HCT116 (cell line): Measurements from ENCODE around the gene BPIFA1. TPM values are rescaled to one million over a fixed set of nuclear protein-coding genes. Genes with fewer than 3 reads are reported as not detected.

Experiments
- ATAC-seq: fragments of 200-7000 bp; cut with Tn5 transposase; 2 replicates; pipeline ENCODE4 v1.9.1; 2020; ENCODE audit warnings: mild to moderate bottlenecking, moderate library complexity
- BruUV-seq: library from RNA; stranded (reverse); fragments of 400-500 nt; replicated peaks from 2 replicates; lab custom pipeline; 2021; lab: Mats Ljungman, UMichigan
- CTCF ChIA-PET: fragments of 300-600 bp; sonication (Branson Sonifier 250); formaldehyde crosslinking; loops from one replicate; lab custom pipeline; 2021; ENCODE audit warnings: antibody characterized with exemption; lab: Charles Lee
- POLR2A ChIA-PET: fragments of 300-600, 350-600 bp; sonication (Branson Sonifier 250); formaldehyde crosslinking; loops from one replicate; lab custom pipeline; 2021; ENCODE audit warnings: antibody characterized with exemption; lab: Charles Lee
- RAD21 ChIA-PET, 2 experiments: fragments of 300-600 bp; sonication (Branson Sonifier 250); formaldehyde crosslinking; loops; one replicate each; lab custom pipeline; 2023; ENCODE audit warnings: low total read pairs in 2 of 2; ENCODE audit not compliant: uncharacterized antibody in 2 of 2, unreplicated experiment in 2 of 2, low non-redundant PET in 1 of 2; lab: Charles Lee
- DNase-seq: peaks from one replicate; pipeline ENCODE4 v3.0.0-alpha.2; 2010; ENCODE audit warnings: low read depth, low spot score
- H2AFZ ChIP-seq: fragments of 200-600 bp; shearing (Covaris generic), sonication (generic); 2 replicates; pipeline ENCODE4 v1.6.1; 2017; ENCODE audit warnings: low read depth, mixed run types, mixed read lengths, antibody characterized with exemption, low read length; ENCODE audit not compliant: poor library complexity, severe bottlenecking
- H3K27ac ChIP-seq: 2 replicates; pipeline ENCODE4 v1.5.1; 2012; ENCODE audit warnings: low read depth, low read length
- H3K27me3 ChIP-seq: fragments of 200-600 bp; sonication (generic); 2 replicates; pipeline ENCODE4 v1.6.1; 2016; ENCODE audit warnings: mixed run types, low read length, mixed read lengths; ENCODE audit not compliant: insufficient read depth
- H3K36me3 ChIP-seq, 2 experiments: fragments of 200-500 bp in 1 of 2; fragments of 200-600 bp in 1 of 2; sonication (Bioruptor generic) in 1 of 2; sonication (generic) in 1 of 2; 2 replicates each; pipeline versions ENCODE4 v1.5.1 to v1.6.1; 2014 to 2016; ENCODE audit warnings: low read length in 2 of 2, inconsistent platforms in 1 of 2, mixed read lengths in 1 of 2, mixed run types in 1 of 2; ENCODE audit not compliant: insufficient read depth in 2 of 2, control insufficient read depth in 1 of 2
- H3K4me1 ChIP-seq, 2 experiments: fragments of 200-600 bp in 1 of 2; sonication (generic) in 1 of 2; 2 replicates each; pipeline versions ENCODE4 v1.5.1 to v1.6.1; 2012 to 2017; ENCODE audit warnings: low read length in 2 of 2, inconsistent platforms in 1 of 2, mild to moderate bottlenecking in 1 of 2, mixed read lengths in 1 of 2, mixed run types in 1 of 2, moderate library complexity in 1 of 2; ENCODE audit not compliant: insufficient read depth in 2 of 2, control insufficient read depth in 1 of 2
- H3K4me2 ChIP-seq: fragments of 200-600 bp; sonication (generic); 2 replicates; pipeline ENCODE4 v1.6.1; 2017; ENCODE audit warnings: mixed run types, low read length, mixed read lengths
- H3K4me3 ChIP-seq, 2 experiments: fragments of 200-600 bp in 1 of 2; sonication (generic) in 1 of 2; replicated peaks in 1 of 2; 2 replicates each; pipeline ENCODE4 v1.5.1; 2011 to 2016; ENCODE audit warnings: low read length in 2 of 2, control low read depth in 1 of 2, low read depth in 1 of 2, mild to moderate bottlenecking in 1 of 2, mixed read lengths in 1 of 2, mixed run types in 1 of 2
- H3K79me2 ChIP-seq: fragments of 200-600 bp; sonication (generic); 2 replicates; pipeline ENCODE4 v1.6.1; 2017; ENCODE audit warnings: mild to moderate bottlenecking, mixed run types, low read length, moderate library complexity, mixed read lengths; ENCODE audit not compliant: insufficient read depth
- H3K9ac ChIP-seq: fragments of 200-600 bp; sonication (generic); 2 replicates; pipeline ENCODE4 v1.6.1; 2016; ENCODE audit warnings: low read length, mixed read lengths
- H3K9me2 ChIP-seq: fragments of 200-600 bp; sonication (generic), shearing (Covaris generic); 2 replicates; pipeline ENCODE4 v1.6.1; 2017; ENCODE audit warnings: mixed run types, mild to moderate bottlenecking, moderate library complexity; ENCODE audit not compliant: insufficient read depth
- H3K9me3 ChIP-seq, 2 experiments: fragments of 200-500 bp in 1 of 2; fragments of 200-600 bp in 1 of 2; sonication (Bioruptor generic) in 1 of 2; sonication (generic) in 1 of 2; 2 replicates each; pipeline ENCODE4 v1.6.1; 2014 to 2017; ENCODE audit warnings: low read length in 2 of 2, mixed read lengths in 2 of 2, inconsistent platforms in 1 of 2, low read depth in 1 of 2, mild to moderate bottlenecking in 1 of 2, mixed run types in 1 of 2, moderate library complexity in 1 of 2; ENCODE audit not compliant: control insufficient read depth in 1 of 2, insufficient read depth in 1 of 2
- H4K20me1 ChIP-seq: fragments of 200-600 bp; sonication (generic), shearing (Covaris generic); 2 replicates; pipeline ENCODE4 v1.6.1; 2017; ENCODE audit warnings: mixed run types, mild to moderate bottlenecking, moderate library complexity; ENCODE audit not compliant: insufficient read depth
- CBX3 ChIP-seq: IDR thresholded peaks from 2 replicates; pipeline ENCODE4 v1.6.1; 2012; ENCODE audit warnings: low read depth
- CEBPB ChIP-seq: IDR thresholded peaks from 2 replicates; pipeline ENCODE4 v1.6.1; 2012; ENCODE audit warnings: low read depth
- EGR1 ChIP-seq: IDR thresholded peaks from 2 replicates; pipeline ENCODE4 v1.6.1; 2012; ENCODE audit warnings: low read depth
- EZH2 ChIP-seq: fragments of 200-600 bp; sonication (generic); IDR thresholded peaks from 2 replicates; pipeline ENCODE4 v1.6.1; 2017; ENCODE audit warnings: antibody characterized with exemption, mixed run types
- MAX ChIP-seq: IDR thresholded peaks from 2 replicates; pipeline ENCODE4 v1.6.1; 2012
- POLR2A ChIP-seq: IDR thresholded peaks from 2 replicates; pipeline ENCODE4 v1.7.0; 2011; ENCODE audit warnings: borderline replicate concordance; ENCODE audit not compliant: insufficient read depth, insufficient read length; ENCODE audit errors: extremely low read depth
- RAD21 ChIP-seq: IDR thresholded peaks from 2 replicates; pipeline ENCODE4 v1.6.1; 2012; ENCODE audit warnings: low read depth, mild to moderate bottlenecking
- REST ChIP-seq: IDR thresholded peaks from 2 replicates; pipeline ENCODE4 v1.6.1; 2012; ENCODE audit warnings: low read depth
- SIN3A ChIP-seq: IDR thresholded peaks from 2 replicates; pipeline ENCODE4 v1.6.1; 2012; ENCODE audit warnings: low read depth
- SP1 ChIP-seq: IDR thresholded peaks from 2 replicates; pipeline ENCODE4 v1.6.1; 2012; ENCODE audit warnings: low read depth
- SRF ChIP-seq: IDR thresholded peaks from 2 replicates; pipeline ENCODE4 v1.6.1; 2012; ENCODE audit warnings: low read depth
- TCF7L2 ChIP-seq: IDR thresholded peaks from 2 replicates; pipeline ENCODE4 v1.7.0; 2011; ENCODE audit warnings: borderline replicate concordance, inconsistent platforms; ENCODE audit not compliant: insufficient read depth, insufficient read length; ENCODE audit errors: extremely low read depth
- ZNF274 ChIP-seq: fragments of 200-500 bp; sonication (Bioruptor generic); IDR thresholded peaks from 2 replicates; pipeline ENCODE4 v1.6.1; 2014; ENCODE audit warnings: mild to moderate bottlenecking, low read depth, low read length, inconsistent platforms
- intact Hi-C: fragments of 100-400 bp; cut with micrococcal nuclease; formaldehyde crosslinking; loops from 2 replicates; pipeline ENCODE4 v1.10.0; 2022
- total RNA-seq: library from RNA; stranded (reverse); gene quantifications from one replicate; pipeline ENCODE4 v1.2.1, GENCODE V29; 2021; ENCODE audit not compliant: unreplicated experiment

BPIFA1 gene
- total RNA-seq, 1 experiment from 2014 or later = not detected

GRCh38 chr20:33191955-33192354 is 43.8 kb upstream of the BPIFA1 start:
- intact Hi-C loops = no loop called here
- Histone ChIP-seq H3K9me2 (no peaks in the 10 kb centered on the region), H3K4me2 (no peak overlapping the region), H3K36me3 (no peaks in the 10 kb centered on the region), H3K9me3 (no peaks in the 10 kb centered on the region), H2AFZ (no peak overlapping the region), H4K20me1 (no peaks in the 10 kb centered on the region), H3K27me3 (peaks cover 60% of the 10 kb centered on the region), H3K4me1 (no peaks in the 10 kb centered on the region), H3K27ac (no peak overlapping the region), H3K9ac (no peak overlapping the region), H3K79me2 (no peaks in the 10 kb centered on the region), H3K4me3 (no peak overlapping the region)
- TF ChIP-seq EZH2 = no peak
- TF ChIP-seq REST = no peak
- TF ChIP-seq SRF = no peak
- no peak for TF ChIP-seq POLR2A
- no peak for TF ChIP-seq SIN3A
- no peak for TF ChIP-seq ZNF274
- no peak for TF ChIP-seq CEBPB
- no peak for TF ChIP-seq SP1
- TF ChIP-seq EGR1 = no peak
- no peak for TF ChIP-seq MAX
- TF ChIP-seq CBX3 = no peak
- no peak for TF ChIP-seq RAD21
- TF ChIP-seq TCF7L2 = no peak
- BruUV-seq = no TSS peak
- POLR2A ChIA-PET = no interaction called here
- DNase-seq (no peak), ATAC-seq (no peak)
- CTCF ChIA-PET = no interaction called here
- RAD21 ChIA-PET = no interaction called here
